OCI-LY1 (cell line): Measurements from ENCODE around the gene SPATS2L.
A peak's percentile ranks its signal among the peaks of the same experiment; 100 is the strongest.

Experiments used
- H2AFZ ChIP-seq: fragments of 200-600 bp; sonication (generic), shearing (Covaris generic); 2 replicates; pipeline ENCODE4 v1.6.0; 2014; ENCODE audit warnings: antibody characterized with exemption, mild to moderate bottlenecking, low read length
- H3F3A ChIP-seq: fragments of 200-600 bp; sonication (generic), shearing (Covaris generic); 2 replicates; pipeline ENCODE4 v1.6.0; 2014; ENCODE audit warnings: mild to moderate bottlenecking, antibody characterized with exemption, low read length, moderate library complexity; ENCODE audit not compliant: insufficient read depth
- H3K27ac ChIP-seq: fragments of 200-600 bp; sonication (generic); 2 replicates; pipeline ENCODE4 v1.5.1; 2014; ENCODE audit warnings: low read length, mixed run types, mild to moderate bottlenecking, low read depth; ENCODE audit not compliant: poor library complexity, severe bottlenecking
- H3K27me3 ChIP-seq: fragments of 200-600 bp; sonication (generic); 2 replicates; pipeline ENCODE4 v1.6.0; 2014; ENCODE audit warnings: antibody characterized with exemption, mild to moderate bottlenecking, low read length, moderate library complexity; ENCODE audit not compliant: insufficient read depth
- H3K36me3 ChIP-seq: fragments of 200-600 bp; sonication (generic); 2 replicates; pipeline ENCODE4 v1.6.1; 2014; ENCODE audit warnings: mild to moderate bottlenecking, antibody characterized with exemption, low read length, moderate library complexity, mixed read lengths; ENCODE audit not compliant: insufficient read depth
- H3K4me1 ChIP-seq: fragments of 200-600 bp; sonication (generic); 2 replicates; pipeline ENCODE4 v1.5.1; 2014; ENCODE audit warnings: mild to moderate bottlenecking, low read length, moderate library complexity; ENCODE audit not compliant: insufficient read depth, severe bottlenecking
- H3K4me2 ChIP-seq: fragments of 200-600 bp; sonication (generic), shearing (Covaris generic); 2 replicates; pipeline ENCODE4 v1.6.1; 2014; ENCODE audit warnings: low read length
- H3K4me3 ChIP-seq: fragments of 200-600 bp; sonication (generic); 2 replicates; pipeline ENCODE4 v1.5.1; 2014; ENCODE audit warnings: low read length, low read depth, mild to moderate bottlenecking, mixed read lengths; ENCODE audit not compliant: poor library complexity, severe bottlenecking
- H3K79me2 ChIP-seq: fragments of 200-600 bp; shearing (Covaris generic); 2 replicates; pipeline ENCODE4 v1.6.1; 2016; ENCODE audit warnings: mixed run types, low read length, mixed read lengths; ENCODE audit not compliant: insufficient read depth
- H3K9ac ChIP-seq: fragments of 200-600 bp; sonication (generic), shearing (Covaris generic); 2 replicates; pipeline ENCODE4 v1.6.1; 2014; ENCODE audit warnings: mild to moderate bottlenecking, low read length, mixed read lengths
- H3K9me2 ChIP-seq: fragments of 200-600 bp; sonication (generic), shearing (Covaris generic); 2 replicates; pipeline ENCODE4 v1.6.1; 2014; ENCODE audit warnings: low read depth, mild to moderate bottlenecking, low read length, mixed read lengths
- H3K9me3 ChIP-seq: fragments of 200-600 bp; shearing (Covaris generic); 2 replicates; pipeline ENCODE4 v1.6.1; 2014; ENCODE audit warnings: low read length, mixed read lengths
- H4K20me1 ChIP-seq: fragments of 200-600 bp; sonication (generic), shearing (Covaris generic); 2 replicates; pipeline ENCODE4 v1.6.0; 2016; ENCODE audit warnings: mild to moderate bottlenecking, low read length; ENCODE audit not compliant: insufficient read depth
- CTCF ChIP-seq: fragments of 200-600 bp; sonication (generic), shearing (Covaris generic); IDR thresholded peaks from 2 replicates; pipeline ENCODE4 v1.5.1; 2017; ENCODE audit warnings: mild to moderate bottlenecking, antibody characterized with exemption, low read length, moderate library complexity, mixed read lengths
- EZH2 ChIP-seq: fragments of 200-600 bp; sonication (generic), shearing (Covaris generic); IDR thresholded peaks from 2 replicates; pipeline ENCODE4 v1.8.0; 2017; ENCODE audit warnings: borderline replicate concordance, mixed run types, mild to moderate bottlenecking, antibody characterized with exemption, low read length, moderate library complexity, mixed read lengths

The SPATS2L gene

GRCh38 chr2:200463452-200463851, 157.0 kb downstream of the SPATS2L start:
- Histone ChIP-seq H3K36me3 (no peaks in the 10 kb centered on the region), H3K9ac (no peak overlapping the region), H3K4me1 (peaks cover 59% of the 10 kb centered on the region), H2AFZ (0 out of 2 replicates have a peak overlapping the region, but pooled peaks have one; percentile 3), H3F3A (peaks cover 9% of the 10 kb centered on the region; the same call in 1 of the 2 replicates), H3K27ac (peak overlapping the region; percentile 17), H3K4me2 (no peak overlapping the region), H3K27me3 (no peaks in the 10 kb centered on the region), H3K9me3 (no peaks in the 10 kb centered on the region), H3K79me2 (no peaks in the 10 kb centered on the region), H3K9me2 (no peaks in the 10 kb centered on the region), H4K20me1 (no peaks in the 10 kb centered on the region), H3K4me3 (no peak overlapping the region)
- TF ChIP-seq CTCF (no peak), EZH2 (no peak)

GRCh38 chr2:200466425-200467418, 160.2 kb downstream of the SPATS2L start:
- no peaks in the 10 kb centered on the region for H4K20me1 ChIP-seq
- peak overlapping the region; percentile 97 for H3K27ac ChIP-seq
- H3K9ac ChIP-seq: peak overlapping the region; percentile 67
- H3K79me2 ChIP-seq: no peaks in the 10 kb centered on the region
- TF ChIP-seq EZH2 (no peak), CTCF (no peak)
- H3K27me3 ChIP-seq: no peaks in the 10 kb centered on the region
- no peaks in the 10 kb centered on the region for H3K36me3 ChIP-seq
- peak overlapping the region; percentile 72 for H3K4me2 ChIP-seq
- H3K4me3 ChIP-seq: peak overlapping the region; percentile 45
- H3F3A ChIP-seq: peaks cover 9% of the 10 kb centered on the region; the same call in 1 of the 2 replicates
- H2AFZ ChIP-seq: no peak overlapping the region
- no peaks in the 10 kb centered on the region for H3K9me3 ChIP-seq
- H3K9me2 ChIP-seq: no peaks in the 10 kb centered on the region
- peaks cover 86% of the 10 kb centered on the region for H3K4me1 ChIP-seq

GRCh38 chr2:200467806-200468681, 161.6 kb downstream of the SPATS2L start:
- H3K4me1 ChIP-seq: peaks cover 98% of the 10 kb centered on the region
- peak overlapping the region; percentile 72 for H3K4me2 ChIP-seq
- no peaks in the 10 kb centered on the region for H3K9me2 ChIP-seq
- no peaks in the 10 kb centered on the region for H3K9me3 ChIP-seq
- no peak for TF ChIP-seq EZH2
- H3K9ac ChIP-seq: peak overlapping the region; percentile 67
- H3K36me3 ChIP-seq: no peaks in the 10 kb centered on the region
- H3K79me2 ChIP-seq: no peaks in the 10 kb centered on the region
- H3K27ac ChIP-seq: peak overlapping the region; percentile 97
- peaks cover 9% of the 10 kb centered on the region; the same call in 1 of the 2 replicates for H3F3A ChIP-seq
- peak overlapping the region; percentile 45 for H2AFZ ChIP-seq
- no peaks in the 10 kb centered on the region for H3K27me3 ChIP-seq
- peak overlapping the region; percentile 45 for H3K4me3 ChIP-seq
- H4K20me1 ChIP-seq: no peaks in the 10 kb centered on the region
